Right renal pelvis (tissue), 4 donors: Measurements from ENCODE around the gene DHDH. TPM values are rescaled to one million over a fixed set of nuclear protein-coding genes. Genes with fewer than 3 reads are reported as not detected.
"Not testable (repeated sequence)": the region's sequence is repeated elsewhere in the genome, so short reads cannot be mapped to it uniquely, and the experiment has no call there.

ENCODE experiments used
- DNase-seq, 4 donors: peaks; one replicate each; pipeline ENCODE4 v3.0.0-alpha.2; 2013; ENCODE audit warnings: low read depth in 4 of 4, low spot score in 3 of 4, missing footprints in 1 of 4
- polyA plus RNA-seq, 4 donors: library from polyadenylated mRNA; unstranded; fragments of 120-200 nt; gene quantifications; one replicate each; pipeline ENCODE4 v1.2.1, GENCODE V29; 2013; ENCODE audit not compliant: insufficient read length in 4 of 4

DHDH gene
- polyA plus RNA-seq = 10 to 100 TPM in 1 of 4 donors, 1 to 10 TPM in 3; 4.9 to 11.6 (median 6.8) TPM

GRCh38 chr19:48933382-48933932 is at the start of gene DHDH:
Gene DHDH, plus strand, starts transcription at chr19:48933699. Its CDS starts 23 bp downstream, at chr19:48933722.
- peak; percentile 58 to 70 (median 65) for DNase-seq

DNA sequence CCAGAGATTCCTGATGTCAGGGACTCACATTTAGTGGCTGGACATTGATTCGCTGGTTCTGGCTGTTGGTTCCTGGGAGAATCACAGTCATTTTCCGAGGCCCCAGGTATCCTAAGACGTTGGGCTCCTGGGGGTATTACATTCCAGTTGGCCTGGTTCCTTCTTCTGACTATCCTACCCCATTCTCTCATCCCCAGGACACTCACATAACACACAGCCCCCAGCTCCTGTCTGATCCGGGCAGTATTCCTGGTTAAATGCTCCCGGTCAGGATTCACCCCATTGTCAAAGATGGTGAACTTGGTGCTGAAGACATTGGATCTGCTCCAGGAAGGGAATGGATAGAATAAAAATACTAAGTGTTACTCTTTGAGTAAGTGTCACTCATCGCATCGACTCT is 49.8 kb upstream of the DHDH start:
- DNase-seq = no peak

DNA sequence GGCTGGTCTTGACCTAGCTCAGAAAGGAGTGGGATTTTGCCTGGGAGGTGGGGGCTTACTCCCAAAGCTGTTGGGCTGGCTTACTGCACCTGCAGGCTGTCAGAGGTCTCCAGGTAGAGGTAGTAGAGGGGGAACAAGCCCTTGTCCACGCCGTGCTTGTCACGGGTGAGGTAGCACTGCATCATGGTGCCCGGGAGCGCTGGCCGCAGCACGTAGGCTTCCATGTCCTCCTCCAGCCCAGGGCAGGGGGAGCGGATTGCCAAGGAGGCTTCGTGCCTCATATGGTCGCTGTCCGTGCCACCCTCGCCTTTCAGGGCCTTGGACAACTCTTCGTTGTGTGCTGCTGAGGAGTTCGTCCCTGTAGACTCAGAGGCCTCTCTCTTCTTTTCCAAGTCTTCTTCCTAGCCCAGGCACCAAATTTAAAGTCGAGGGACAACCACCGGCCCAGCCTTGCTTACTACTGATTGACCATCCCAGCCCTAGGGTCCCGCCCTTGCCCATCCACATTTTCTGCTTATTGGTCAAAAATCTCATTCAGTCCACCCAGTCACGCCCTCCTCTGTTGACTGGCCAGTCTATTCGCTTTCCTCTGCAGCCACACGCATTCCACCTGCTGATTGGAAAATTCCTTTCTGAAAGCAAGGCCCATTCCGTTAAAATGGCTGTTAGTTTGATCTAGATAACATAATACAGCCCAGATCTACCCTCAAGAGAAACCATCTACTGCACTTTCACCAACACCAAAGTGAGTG is 45.5 kb upstream of the DHDH start:
- no peak for DNase-seq

- not testable (repeated sequence) for DNase-seq
Observed at GRCh38 chr19:48889496-48889895, 44.0 kb upstream of the DHDH start.

- no peak for DNase-seq
Observed at GRCh38 chr19:48890551-48890950, 42.9 kb upstream of the DHDH start.

GRCh38 chr19:48895226-48895625 is 38.3 kb upstream of the DHDH start:
- DNase-seq = no peak

DNA sequence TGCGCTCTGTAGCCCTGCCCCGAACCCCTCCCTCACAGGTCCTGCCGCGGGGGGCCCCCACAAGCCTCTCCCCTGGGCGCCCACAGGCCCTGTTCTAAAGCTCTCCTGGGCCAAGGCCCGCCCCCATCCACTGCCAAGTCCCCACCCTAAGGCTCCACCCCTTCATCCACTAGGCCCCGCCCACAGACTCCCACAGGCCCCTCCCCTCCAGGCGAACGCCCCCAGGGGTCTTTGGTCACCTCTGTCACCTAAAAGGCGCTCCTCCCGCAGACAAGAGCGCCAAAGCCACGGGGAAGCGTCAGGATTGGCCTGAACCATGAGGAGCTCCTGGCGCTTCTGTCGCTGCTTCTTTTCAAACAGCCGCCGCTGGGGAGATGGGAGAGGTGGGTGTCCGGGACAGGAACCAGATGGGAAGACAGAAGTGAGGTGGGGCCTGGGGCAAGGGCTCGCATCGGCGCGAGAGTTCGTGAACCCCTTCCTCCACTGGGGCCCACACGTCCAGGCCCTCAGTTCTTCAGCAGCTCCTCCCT is 37.2 kb upstream of the DHDH start:
- no peak for DNase-seq

DNA sequence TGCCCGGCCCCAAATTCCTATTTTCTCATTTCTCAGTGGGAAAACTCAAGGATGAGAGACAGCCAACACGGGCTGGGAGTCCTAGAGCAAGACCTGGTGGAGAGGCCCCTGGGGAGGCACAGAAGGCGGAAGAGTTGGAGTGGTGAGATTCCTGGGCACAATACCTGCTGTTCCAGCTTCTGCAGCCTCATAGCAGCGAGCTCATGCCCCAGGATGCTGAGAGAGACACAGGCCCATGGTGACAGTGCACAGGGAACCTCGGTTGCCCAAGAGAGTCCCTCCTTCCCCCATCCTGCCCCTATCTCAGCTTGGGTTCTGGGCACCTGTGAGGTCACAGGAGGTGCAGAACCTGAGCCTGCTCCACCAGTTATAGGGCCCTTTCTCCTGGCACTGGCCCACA is 36.3 kb upstream of the DHDH start:
- no peak for DNase-seq

GRCh38 chr19:48899386-48899749 is 34.1 kb upstream of the DHDH start:
- not testable (repeated sequence) for DNase-seq

DNA sequence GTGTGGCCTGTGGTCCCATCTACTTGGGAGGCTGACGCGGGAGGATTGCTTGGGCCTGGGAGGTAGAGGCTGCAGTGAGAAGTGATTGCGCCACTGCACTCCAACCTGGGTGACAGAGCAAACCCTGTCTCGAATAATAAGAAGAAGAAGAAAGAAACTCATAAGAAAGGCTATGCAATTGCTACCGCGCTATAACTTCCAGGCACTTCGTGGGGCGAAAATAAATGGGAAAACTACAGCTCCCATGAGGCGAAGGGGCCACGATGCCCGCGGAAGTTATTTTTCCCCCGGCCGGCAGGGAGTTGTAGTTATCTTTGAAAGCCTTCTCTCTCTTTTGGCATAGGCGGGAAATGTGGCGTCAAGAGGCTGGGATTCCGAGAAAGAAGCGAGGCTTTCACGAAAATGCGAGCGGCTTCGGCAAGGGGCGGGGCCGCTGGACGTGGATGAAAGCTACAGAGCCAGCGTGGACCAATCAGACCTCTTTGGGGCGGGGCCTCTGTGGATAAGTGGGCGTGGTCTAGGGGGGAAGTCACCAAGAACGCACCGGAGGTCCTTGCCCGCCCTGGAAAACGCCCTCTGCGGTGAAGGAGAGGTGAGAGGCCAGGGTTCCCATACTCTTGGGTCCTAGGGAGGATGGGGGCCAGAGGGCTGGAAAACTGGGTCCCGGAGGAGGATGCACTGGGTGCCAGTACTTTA is 33.6 kb upstream of the DHDH start, which contains the start of gene NUCB1:
Gene NUCB1, plus strand, starts transcription at position 532 of the 696 bp plus-strand sequence. CDS start 485 bp downstream, outside the sequence.
- DNase-seq = peak; percentile 97 to 99 (median 99)

GRCh38 chr19:48900477-48901406 is 32.8 kb upstream of the DHDH start:
- no peak for DNase-seq

GRCh38 chr19:48902291-48902690 is 31.2 kb upstream of the DHDH start:
- DNase-seq = not testable (repeated sequence)

GRCh38 chr19:48903788-48904187 is 29.7 kb upstream of the DHDH start:
- DNase-seq = not testable (repeated sequence)

DNA sequence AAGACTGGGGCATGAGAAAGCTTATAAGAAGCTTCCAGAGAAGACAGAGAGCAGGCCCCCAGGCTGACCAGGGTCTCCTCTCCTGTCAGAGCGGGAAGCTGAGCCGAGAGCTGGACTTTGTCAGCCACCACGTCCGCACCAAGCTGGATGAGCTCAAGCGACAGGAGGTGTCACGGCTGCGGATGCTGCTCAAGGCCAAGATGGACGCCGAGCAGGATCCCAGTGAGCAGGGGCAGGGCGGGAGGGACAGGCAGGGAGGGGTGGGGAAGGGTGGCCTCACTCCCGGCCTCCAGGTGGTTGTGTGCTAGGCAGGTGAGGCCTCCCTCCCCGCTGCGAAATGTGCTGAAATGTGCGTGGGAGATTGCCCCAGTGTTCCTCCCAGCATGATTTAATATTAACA is 27.8 kb upstream of the DHDH start:
- no peak for DNase-seq

DNA sequence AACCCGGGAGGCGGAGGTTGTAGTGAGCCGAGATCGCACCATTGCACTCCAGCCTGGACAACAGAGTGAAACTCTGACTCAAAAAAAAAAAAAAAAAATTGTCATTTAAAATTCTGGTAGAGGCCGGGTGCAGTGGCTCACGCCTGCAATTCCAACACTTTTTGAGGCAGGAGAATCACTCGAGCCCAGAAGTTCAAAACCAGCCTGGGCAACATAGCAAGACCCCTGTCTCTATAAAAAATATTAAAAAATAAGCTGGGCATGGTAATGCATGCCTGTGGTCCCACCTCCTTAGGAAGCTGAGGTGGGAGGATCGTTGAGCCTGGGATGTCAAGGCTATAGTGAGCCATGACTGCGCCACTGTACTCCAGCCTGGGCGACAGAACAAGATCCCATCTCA is 27.2 kb upstream of the DHDH start:
- DNase-seq = no peak

GRCh38 chr19:48907671-48908070 is 25.8 kb upstream of the DHDH start:
- DNase-seq = no peak

GRCh38 chr19:48909424-48910077 is 23.9 kb upstream of the DHDH start:
- not testable (repeated sequence) for DNase-seq

- no peak for DNase-seq
Observed at GRCh38 chr19:48910803-48911202, 22.7 kb upstream of the DHDH start.

DNA sequence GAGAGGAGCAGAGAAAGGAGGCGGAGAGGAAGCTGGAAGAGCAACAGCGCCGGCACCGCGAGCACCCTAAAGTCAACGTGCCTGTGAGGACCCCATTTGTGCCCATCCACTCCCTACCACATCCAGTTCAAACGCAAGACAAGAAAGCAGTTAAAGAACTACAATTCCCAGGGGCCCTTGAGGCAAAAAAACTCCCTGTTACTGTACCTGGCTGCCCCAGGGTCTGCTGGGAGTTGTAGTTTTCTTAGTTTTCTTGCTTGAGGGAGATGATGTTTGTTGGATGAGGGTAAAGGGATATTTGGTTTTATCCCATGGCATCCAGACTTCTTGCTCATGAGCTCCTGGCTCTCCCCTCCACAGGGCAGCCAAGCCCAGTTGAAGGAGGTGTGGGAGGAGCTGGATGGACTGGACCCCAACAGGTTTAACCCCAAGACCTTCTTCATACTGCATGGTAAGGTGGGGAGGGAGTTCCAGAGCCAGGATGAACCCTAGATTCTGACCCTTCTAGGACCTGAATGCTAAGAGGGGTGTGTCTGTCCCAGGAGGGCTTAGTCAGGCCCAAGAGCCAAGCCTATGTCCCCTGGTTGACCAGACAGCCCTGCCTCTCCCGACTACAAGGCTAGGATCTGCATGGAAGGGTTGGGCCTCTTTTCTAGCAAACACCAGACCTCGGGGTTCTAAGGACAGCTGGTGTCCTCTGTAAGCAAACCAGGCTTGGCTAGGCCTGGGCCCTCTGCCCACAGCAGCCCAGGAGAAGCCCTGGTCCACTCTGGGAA is 20.2 kb upstream of the DHDH start:
- DNase-seq = no peak
